GM18868 (cell line): ENCODE data around the gene ZBED1.
"Not testable (repeated sequence)": the region's sequence is repeated elsewhere in the genome, so short reads cannot be mapped to it uniquely, and the experiment has no call there.

Experiments
- ATAC-seq: cut with Tn5 transposase; IDR thresholded peaks from one replicate; pipeline ENCODE4 v1.9.1; 2021; ENCODE audit warnings: mild to moderate bottlenecking, moderate library complexity; ENCODE audit not compliant: unreplicated experiment

The ZBED1 gene

GRCh38 chrX:2457289-2458133, 43.3 kb downstream of the ZBED1 start:
- ATAC-seq = no peak

DNA sequence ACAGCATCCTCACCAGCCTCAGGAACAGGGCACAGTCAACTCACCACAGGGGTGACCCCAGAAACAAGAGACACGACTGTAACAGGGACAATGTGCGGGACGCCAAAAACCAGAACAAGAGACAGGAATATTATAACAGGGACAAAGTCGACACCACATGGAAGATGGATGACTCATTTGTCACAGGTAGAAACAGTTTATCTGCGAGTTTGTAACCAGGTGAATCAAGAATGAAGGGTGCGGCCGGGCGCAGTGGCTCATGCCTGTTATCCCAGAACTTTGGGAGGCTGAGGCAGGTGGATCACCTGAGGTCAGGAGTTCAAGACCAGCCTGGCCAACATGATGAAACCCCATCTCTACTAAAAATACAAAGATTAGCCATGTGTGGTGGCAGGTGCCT, 44.7 kb downstream of the ZBED1 start:
- not testable (repeated sequence) for ATAC-seq

GRCh38 chrX:2454620-2455019, 46.2 kb downstream of the ZBED1 start:
- not testable (repeated sequence) for ATAC-seq

DNA sequence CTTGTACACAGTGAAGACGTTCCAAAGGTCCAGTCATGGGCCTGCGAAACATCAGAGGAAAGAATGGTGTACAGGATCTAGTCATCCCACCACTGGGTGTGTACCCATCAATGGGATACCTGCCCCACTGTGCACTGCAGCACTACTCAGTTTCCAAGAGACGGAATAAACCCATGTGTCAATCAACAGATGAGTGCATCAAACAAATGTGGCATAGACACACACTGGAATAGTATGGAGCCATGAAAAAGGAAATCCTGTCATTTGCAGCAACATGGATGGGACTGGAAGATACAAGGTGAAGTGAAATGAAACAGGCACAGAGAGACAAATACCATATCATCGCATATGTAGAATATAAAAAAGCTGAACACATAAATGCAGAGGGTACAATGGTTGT, 48.0 kb downstream of the ZBED1 start:
- no peak for ATAC-seq

DNA sequence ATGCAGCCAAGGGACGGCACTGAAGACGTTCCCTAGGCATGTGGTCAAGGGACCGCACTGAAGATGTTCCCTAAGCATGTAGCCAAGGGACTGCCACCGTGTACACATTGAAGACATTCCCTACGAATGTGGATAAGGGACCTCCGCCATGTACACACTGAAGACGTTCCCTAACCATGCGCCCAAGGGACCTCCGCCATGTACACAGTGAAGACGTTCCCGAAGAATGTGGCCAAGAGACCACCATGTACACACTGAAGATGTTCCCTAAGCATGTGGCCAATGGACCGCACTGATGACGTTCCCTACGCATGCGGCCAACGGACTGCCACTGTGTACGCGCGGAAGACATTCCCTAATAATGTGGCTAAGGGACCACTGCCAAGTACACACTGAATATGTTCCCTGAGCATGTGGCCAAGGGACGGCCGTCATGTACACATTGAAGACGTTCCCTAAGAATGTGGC, 48.4 kb downstream of the ZBED1 start:
- ATAC-seq = no peak

- ATAC-seq = no peak
Observed at GRCh38 chrX:2451501-2452316, 49.1 kb downstream of the ZBED1 start.

DNA sequence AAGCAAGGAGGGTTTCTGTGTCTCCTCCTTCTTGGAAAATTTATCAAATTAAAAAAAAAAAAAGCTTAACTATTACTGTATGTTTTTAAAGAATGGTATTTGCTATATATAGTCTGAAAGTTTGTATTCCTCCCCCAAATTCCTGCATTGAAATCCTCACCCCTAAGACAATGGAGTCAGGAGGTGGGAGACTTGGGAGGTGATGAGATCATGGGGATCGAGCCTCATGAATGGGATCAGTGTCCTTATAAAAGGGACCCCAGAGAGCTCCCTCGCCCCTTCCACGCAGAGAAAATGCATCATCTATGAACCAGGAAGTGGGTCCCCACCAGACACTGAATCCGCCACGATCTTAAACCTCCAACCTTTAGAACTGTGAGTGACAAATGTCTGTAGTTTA, 50.1 kb downstream of the ZBED1 start:
- no peak for ATAC-seq

DNA sequence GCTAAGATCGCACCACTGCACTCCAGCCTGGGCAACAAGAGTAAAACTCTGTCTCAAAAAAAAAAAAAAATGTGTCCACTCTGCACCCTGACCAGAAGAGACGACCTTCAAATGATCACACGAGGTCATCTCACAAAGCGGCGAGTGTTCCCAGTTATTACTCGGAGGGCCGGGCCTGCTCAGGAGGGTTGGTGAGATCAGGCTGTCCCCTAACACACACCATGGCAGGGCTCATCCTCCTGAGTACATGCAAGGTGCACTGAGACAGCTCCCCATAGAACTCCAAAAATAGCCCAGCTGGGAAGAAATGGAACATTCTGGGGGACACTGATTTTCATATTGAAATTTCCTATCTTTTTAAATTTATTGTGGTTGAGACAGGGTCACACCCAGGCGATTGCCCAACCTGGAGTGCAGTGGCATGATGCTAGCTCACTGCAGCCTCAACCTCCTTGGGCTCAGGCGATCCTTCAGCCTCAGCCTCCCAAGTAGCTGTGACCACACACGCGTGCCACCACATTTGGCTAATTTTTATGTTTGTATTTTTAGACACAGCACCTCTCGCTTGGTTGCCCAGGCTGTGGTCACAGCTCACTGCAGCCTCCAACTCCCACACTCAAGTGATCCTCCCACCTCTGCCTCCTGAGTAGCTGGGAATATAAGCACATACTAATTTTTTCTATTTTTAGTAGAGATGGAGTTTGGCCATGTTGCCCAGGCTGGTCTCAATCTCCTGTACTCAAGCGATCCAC, 51.5 kb downstream of the ZBED1 start:
- ATAC-seq = peak; percentile 49

- no peak for ATAC-seq
Observed at GRCh38 chrX:2447484-2447883, 53.3 kb downstream of the ZBED1 start.

DNA sequence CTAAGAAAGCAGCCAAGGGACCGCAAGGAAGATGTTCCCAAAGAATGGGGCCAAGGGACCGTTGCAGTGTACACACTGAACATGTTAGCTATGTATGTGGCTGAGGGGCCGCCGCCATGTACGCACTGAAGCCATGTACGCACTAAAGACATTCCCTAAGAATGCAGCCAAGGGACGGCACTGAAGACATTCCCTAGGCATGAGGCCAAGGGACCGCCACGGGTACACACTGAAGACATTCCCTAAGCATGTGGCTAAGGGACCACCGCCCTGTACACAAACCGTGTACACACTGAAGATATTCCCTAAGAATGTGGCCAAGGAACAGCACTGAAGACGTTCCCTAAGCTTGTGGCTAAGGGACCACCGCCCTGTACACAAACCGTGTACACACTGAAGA, 54.0 kb downstream of the ZBED1 start:
- ATAC-seq = no peak

- ATAC-seq = no peak
Observed at GRCh38 chrX:2445662-2446623, 54.8 kb downstream of the ZBED1 start.

DNA sequence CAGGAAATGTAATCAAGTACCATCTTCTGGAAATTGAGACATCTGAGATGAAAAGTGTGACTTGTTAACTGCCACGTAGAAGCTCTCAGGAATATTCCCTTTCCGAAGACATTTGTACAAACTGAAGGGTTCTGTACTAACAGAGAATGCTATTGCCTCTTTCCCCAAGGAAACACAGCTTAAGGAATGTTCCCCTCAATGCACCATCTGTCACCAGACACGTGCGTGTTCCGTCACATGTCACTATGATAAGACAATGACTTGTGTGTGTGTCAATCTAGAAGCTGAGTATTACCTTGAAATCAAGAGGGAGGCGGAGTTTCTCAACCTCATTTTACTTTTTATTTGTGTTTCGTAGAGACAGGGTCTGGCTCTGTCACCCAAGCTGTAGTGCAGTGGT, 58.1 kb downstream of the ZBED1 start:
- no peak for ATAC-seq

GRCh38 chrX:2441466-2441865, 59.3 kb downstream of the ZBED1 start:
- no peak for ATAC-seq

DNA sequence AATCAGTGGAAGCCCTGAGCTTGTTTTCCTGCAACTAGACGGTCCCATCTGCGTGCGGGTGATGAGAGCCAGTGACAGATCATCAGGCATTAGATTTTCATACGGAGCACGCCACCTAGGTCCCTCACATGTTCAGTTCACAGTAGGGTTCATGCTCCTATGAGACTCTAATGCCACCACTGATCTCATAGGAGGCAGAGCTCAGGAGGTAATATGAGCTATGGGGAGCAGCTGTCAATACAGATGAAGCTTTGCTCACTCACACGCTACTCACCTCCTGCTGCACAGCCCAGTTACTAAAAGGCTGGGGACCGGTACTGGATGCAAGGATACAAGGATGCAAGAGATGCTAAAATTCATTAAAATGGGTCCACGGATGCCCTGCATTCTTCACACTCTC, 61.2 kb downstream of the ZBED1 start:
- ATAC-seq = no peak
